Progenitor cell of endocrine pancreas (in vitro differentiated cells): ENCODE data around the gene KCTD5. TPM values are rescaled to one million over a fixed set of nuclear protein-coding genes. Genes with fewer than 3 reads are reported as not detected.

Source experiments
- DNase-seq: peaks from one replicate; pipeline ENCODE4 v3.0.0; 2021; ENCODE audit warnings: low spot score; ENCODE audit not compliant: unreplicated experiment
- H3K27ac Mint-ChIP-seq: 2 replicates; pipeline ENCODE4 v1.8.0; 2021; ENCODE audit warnings: mild to moderate bottlenecking, moderate library complexity, mixed read lengths
- H3K27me3 Mint-ChIP-seq: 2 replicates; pipeline ENCODE4 v1.8.0; 2021; ENCODE audit warnings: mixed read lengths
- H3K36me3 Mint-ChIP-seq: 2 replicates; pipeline ENCODE4 v1.8.0; 2022; ENCODE audit warnings: mixed read lengths; ENCODE audit not compliant: insufficient read depth
- H3K4me1 Mint-ChIP-seq: 2 replicates; pipeline ENCODE4 v1.8.0; 2021; ENCODE audit warnings: low read depth, mixed read lengths
- H3K4me3 Mint-ChIP-seq: 2 replicates; pipeline ENCODE4 v1.8.0; 2021; ENCODE audit warnings: low read depth, mild to moderate bottlenecking, moderate library complexity, mixed read lengths
- H3K9me3 Mint-ChIP-seq: 2 replicates; pipeline ENCODE4 v1.8.0; 2021; ENCODE audit warnings: low read depth, mixed read lengths
- CTCF ChIP-seq: fragments of 200-600 bp; sonication (generic); IDR thresholded peaks from one replicate; pipeline ENCODE4 v1.5.0; 2021; ENCODE audit warnings: antibody characterized with exemption, mild to moderate bottlenecking; ENCODE audit not compliant: unreplicated experiment
- total RNA-seq: library from RNA; stranded (reverse); gene quantifications from 2 replicates; pipeline ENCODE4 v1.2.1, GENCODE V29; 2021

KCTD5 gene
- total RNA-seq, 1 donor from 2014 or later, result 21.4 TPM

DNA sequence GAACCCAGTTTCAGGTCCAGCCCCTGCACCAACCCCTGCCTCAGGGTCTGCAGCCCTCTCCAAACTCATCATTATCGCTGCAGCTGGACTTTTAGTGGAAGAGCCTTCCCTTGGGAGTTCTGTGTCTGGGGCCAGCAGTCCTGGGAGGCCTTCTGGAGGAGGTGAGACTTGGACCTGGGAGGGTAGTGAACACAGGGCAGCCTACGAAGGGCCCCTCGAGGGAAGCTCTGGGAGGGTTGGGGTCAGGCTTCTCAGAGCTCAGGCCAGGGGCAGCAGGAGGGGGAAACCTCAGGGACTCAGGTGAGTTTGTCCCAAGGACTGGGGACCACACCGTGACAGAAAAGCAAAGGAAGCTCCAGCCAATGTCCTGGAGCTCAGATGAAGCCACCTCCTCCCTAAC lies 58.8 kb downstream of the KCTD5 start:
- H3K36me3 Mint-ChIP-seq, result no peaks in the 10 kb centered on the region
- H3K27ac Mint-ChIP-seq, result no peak overlapping the region
- no peak overlapping the region for H3K4me3 Mint-ChIP-seq
- no peaks in the 10 kb centered on the region for H3K9me3 Mint-ChIP-seq
- TF ChIP-seq CTCF, result no peak
- no peak for DNase-seq
- peaks cover 10% of the 10 kb centered on the region for H3K4me1 Mint-ChIP-seq
- H3K27me3 Mint-ChIP-seq, result no peaks in the 10 kb centered on the region

- TF ChIP-seq CTCF, result no peak
- H3K27me3 Mint-ChIP-seq, result no peaks in the 10 kb centered on the region
- DNase-seq, result no peak
- no peaks in the 10 kb centered on the region for H3K9me3 Mint-ChIP-seq
- H3K4me1 Mint-ChIP-seq, result peaks cover 10% of the 10 kb centered on the region
- H3K4me3 Mint-ChIP-seq, result no peak overlapping the region
- H3K36me3 Mint-ChIP-seq, result no peaks in the 10 kb centered on the region
- no peak overlapping the region for H3K27ac Mint-ChIP-seq
Observed at GRCh38 chr16:2742323-2743006, 60.1 kb downstream of the KCTD5 start.

DNA sequence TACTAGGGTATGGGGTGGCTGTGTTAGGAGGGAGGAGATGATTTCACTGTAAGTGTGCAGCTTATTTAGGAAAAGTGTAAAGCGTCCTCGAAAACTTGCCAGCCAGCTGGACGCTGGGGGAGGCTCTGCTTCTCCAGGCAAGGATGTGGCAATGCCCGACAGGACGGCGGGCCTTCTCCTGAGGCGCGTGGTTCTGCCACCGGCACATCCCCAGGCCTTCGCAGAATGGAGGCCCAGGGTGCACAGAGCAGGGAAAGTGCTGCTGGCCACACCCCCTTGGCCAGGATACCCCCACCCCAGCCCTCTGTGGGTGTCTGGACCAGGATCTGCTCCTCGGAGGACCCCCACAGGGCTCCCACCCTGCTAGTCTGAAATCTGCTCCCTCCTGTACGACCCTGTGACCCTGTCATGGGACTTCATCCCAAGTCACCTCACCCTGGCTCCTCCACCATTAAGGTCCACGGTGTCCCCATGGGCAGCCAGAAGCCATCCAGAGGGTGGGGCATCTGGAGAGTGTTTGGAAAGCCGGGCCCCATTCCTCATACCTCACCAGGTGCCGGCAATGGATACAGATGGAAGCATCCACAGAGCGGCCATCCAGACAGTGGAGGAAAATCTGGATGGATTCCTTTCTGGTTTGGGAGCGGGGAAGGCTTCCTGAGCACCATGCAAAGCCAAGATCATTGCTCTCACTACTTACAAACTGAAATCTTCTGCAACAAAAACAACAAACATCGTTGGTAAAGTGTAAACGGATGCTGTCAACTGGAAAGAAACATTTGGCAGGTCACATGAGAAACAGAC lies 60.9 kb downstream of the KCTD5 start:
- Mint-ChIP-seq H3K27me3 (no peaks in the 10 kb centered on the region), H3K27ac (no peak overlapping the region), H3K4me3 (no peak overlapping the region), H3K4me1 (peaks cover 10% of the 10 kb centered on the region), H3K9me3 (no peaks in the 10 kb centered on the region), H3K36me3 (no peaks in the 10 kb centered on the region)
- DNase-seq, result no peak
- TF ChIP-seq CTCF, result no peak

DNA sequence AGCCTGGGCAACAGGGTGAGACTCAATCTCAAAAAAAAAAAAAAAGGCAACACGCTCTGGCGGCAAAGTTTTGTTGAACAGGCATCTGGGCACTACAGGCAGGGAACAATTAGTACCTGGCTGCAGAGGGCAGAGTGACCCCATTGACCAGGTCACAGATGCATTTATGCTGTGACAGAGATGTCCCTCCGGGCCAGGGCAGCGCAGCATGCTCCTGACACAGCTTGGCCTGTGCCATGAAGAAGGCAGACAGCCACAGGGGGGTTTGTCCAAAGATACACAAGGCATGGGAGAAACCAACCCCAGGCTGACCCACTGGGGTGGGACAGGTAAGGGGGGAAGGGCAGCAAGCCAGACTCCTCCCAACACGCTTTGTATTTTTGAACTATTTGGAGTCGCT lies 62.4 kb downstream of the KCTD5 start:
- no peak overlapping the region for H3K27ac Mint-ChIP-seq
- H3K27me3 Mint-ChIP-seq, result no peaks in the 10 kb centered on the region
- no peak for DNase-seq
- H3K4me1 Mint-ChIP-seq, result peaks cover 5% of the 10 kb centered on the region
- no peak overlapping the region for H3K4me3 Mint-ChIP-seq
- H3K9me3 Mint-ChIP-seq, result no peaks in the 10 kb centered on the region
- TF ChIP-seq CTCF, result no peak
- H3K36me3 Mint-ChIP-seq, result no peaks in the 10 kb centered on the region

DNA sequence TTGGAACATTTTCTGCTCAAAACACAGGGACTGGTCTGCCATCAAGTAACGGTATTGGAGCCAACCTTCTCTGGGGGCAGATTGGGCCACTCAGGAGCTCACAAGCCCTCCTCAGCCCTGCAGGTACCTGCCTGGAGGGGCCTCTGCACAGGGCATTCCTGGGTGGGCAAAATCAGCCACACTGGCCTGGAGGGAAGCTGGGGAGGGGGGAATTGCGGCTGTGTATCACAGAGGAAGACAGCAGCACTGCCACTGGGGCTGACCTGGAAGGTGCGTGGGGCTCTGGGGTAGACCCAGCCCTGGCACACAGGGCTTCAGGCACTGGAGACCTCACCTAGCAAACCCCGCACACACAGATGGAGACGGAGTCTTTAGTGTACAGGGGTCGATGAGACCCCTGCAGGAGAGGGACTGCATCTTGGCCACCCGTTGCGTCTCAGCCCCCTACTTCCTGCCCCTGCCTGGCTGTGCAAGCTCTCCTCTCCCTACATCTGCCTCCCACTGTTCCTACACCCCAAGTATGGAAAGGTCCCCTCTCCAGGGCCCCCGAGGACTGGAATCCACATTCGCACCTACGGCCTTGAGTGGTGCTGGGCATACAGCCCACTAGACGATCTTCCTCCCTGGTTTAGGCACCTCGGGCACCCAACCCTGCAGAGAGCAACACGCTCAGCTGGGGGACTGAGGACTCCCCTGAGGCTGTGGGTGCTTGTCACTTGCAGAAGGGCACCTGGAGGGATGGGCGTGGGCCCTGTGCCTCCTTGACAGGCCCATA lies 63.0 kb downstream of the KCTD5 start:
- Mint-ChIP-seq H3K27me3 (no peaks in the 10 kb centered on the region), H3K9me3 (no peaks in the 10 kb centered on the region), H3K4me1 (peaks cover 3% of the 10 kb centered on the region), H3K36me3 (no peaks in the 10 kb centered on the region), H3K4me3 (no peak overlapping the region), H3K27ac (no peak overlapping the region)
- no peak for TF ChIP-seq CTCF
- no peak for DNase-seq
